HepG2 (cell line): ENCODE data around the gene ZDHHC7. TPM values are rescaled to one million over a fixed set of nuclear protein-coding genes. Genes with fewer than 3 reads are reported as not detected.

ENCODE experiments used
- CREM ChIP-seq, 2 experiments: sonication (generic) in 1 of 2; formaldehyde crosslinking in 1 of 2; IDR thresholded peaks; 2 replicates each; pipeline versions ENCODE4 v1.4.0 to v1.6.1; 2016 to 2020; ENCODE audit warnings: antibody characterized with exemption in 1 of 2, mild to moderate bottlenecking in 1 of 2, missing genetic modification reagents in 1 of 2
- HNRNPL ChIP-seq: fragments of 200-400 bp; formaldehyde crosslinking; IDR thresholded peaks from 2 replicates; pipeline ENCODE4 v1.6.1; 2017; ENCODE audit warnings: mild to moderate bottlenecking, low read depth, low read length
- KAT2B ChIP-seq: fragments of 150-350 bp; IDR thresholded peaks from 2 replicates; pipeline ENCODE4 v1.6.1; 2014; ENCODE audit warnings: low read depth, low read length, borderline replicate concordance
- MAFG ChIP-seq: sonication (generic); formaldehyde crosslinking; IDR thresholded peaks from 2 replicates; pipeline ENCODE4 v1.5.1; 2020; ENCODE audit warnings: mild to moderate bottlenecking, missing genetic modification reagents
- MATR3 ChIP-seq: sonication (generic); formaldehyde crosslinking; IDR thresholded peaks from 2 replicates; pipeline ENCODE4 v1.4.0; 2020; ENCODE audit warnings: missing genetic modification reagents
- NFE2L1 ChIP-seq: sonication (generic); formaldehyde crosslinking; IDR thresholded peaks from 2 replicates; pipeline ENCODE4 v1.4.0; 2020; ENCODE audit warnings: missing genetic modification reagents, mild to moderate bottlenecking, borderline replicate concordance
- PAX8 ChIP-seq: sonication (generic); formaldehyde crosslinking; IDR thresholded peaks from 2 replicates; pipeline ENCODE4 v1.8.0; 2022; ENCODE audit warnings: mild to moderate bottlenecking, missing genetic modification reagents, borderline replicate concordance
- REXO4 ChIP-seq: sonication (generic); formaldehyde crosslinking; IDR thresholded peaks from 2 replicates; pipeline ENCODE4 v1.8.0; 2022; ENCODE audit warnings: missing genetic modification reagents, mild to moderate bottlenecking, borderline replicate concordance
- SP5 ChIP-seq: IDR thresholded peaks from 2 replicates; pipeline ENCODE4 v1.6.1; 2016; ENCODE audit warnings: low read depth, borderline replicate concordance
- TCF7 ChIP-seq: sonication (generic); IDR thresholded peaks from 2 replicates; pipeline ENCODE4 v1.6.1; 2016; ENCODE audit warnings: antibody characterized with exemption, low read depth
- UBTF ChIP-seq: sonication (generic); formaldehyde crosslinking; IDR thresholded peaks from 2 replicates; pipeline ENCODE4 v1.4.0; 2020; ENCODE audit warnings: mild to moderate bottlenecking, missing genetic modification reagents
- ZBTB7A ChIP-seq: sonication (generic); formaldehyde crosslinking; IDR thresholded peaks from 2 replicates; pipeline ENCODE4 v1.8.0; 2022; ENCODE audit warnings: mild to moderate bottlenecking, missing genetic modification reagents
- ZBTB8A ChIP-seq: sonication (generic); formaldehyde crosslinking; IDR thresholded peaks from 2 replicates; pipeline ENCODE4 v1.4.0; 2020; ENCODE audit warnings: mild to moderate bottlenecking, low read depth, missing genetic modification reagents, borderline replicate concordance
- ZNF501 ChIP-seq: sonication (generic); formaldehyde crosslinking; IDR thresholded peaks from 2 replicates; pipeline ENCODE4 v1.5.1; 2020; ENCODE audit warnings: mild to moderate bottlenecking, moderate library complexity, missing genetic modification reagents
- ZSCAN22 ChIP-seq: sonication (generic); formaldehyde crosslinking; IDR thresholded peaks from 2 replicates; pipeline ENCODE4 v1.4.0; 2020; ENCODE audit warnings: mild to moderate bottlenecking, missing genetic modification reagents
- polyA plus RNA-seq, 8 experiments: library from polyadenylated mRNA; depleted of rRNA in 3 of 8; stranded (reverse) in 7 of 8; unstranded in 1 of 8; fragments of >200 nt; fragmentation: Illumina TruSeq in 4 of 8; extraction: Trizol in 4 of 8; gene quantifications; 2 replicates each; pipeline versions ENCODE4 v1.2.1 to v1.2.3, GENCODE V29; 2011 to 2016; ENCODE audit warnings: low read depth in 4 of 8, missing spikeins in 1 of 8, mixed read lengths in 1 of 8; ENCODE audit not compliant: insufficient read depth in 1 of 8
- total RNA-seq, 5 experiments: library from RNA; depleted of rRNA; stranded (reverse); fragments of >200 nt; fragmentation: Illumina TruSeq; extraction: Trizol; gene quantifications; 2 replicates each; pipeline ENCODE4 v1.2.3, GENCODE V29; 2016; ENCODE audit warnings: low read depth in 1 of 5
- TF ChIP-seq, protein P1 (sequence below): sonication (generic); formaldehyde crosslinking; IDR thresholded peaks from 2 replicates; pipeline ENCODE4 v1.4.0; 2020; ENCODE audit warnings: mild to moderate bottlenecking, missing genetic modification reagents
- TF ChIP-seq, protein P2 (sequence below): sonication (generic); formaldehyde crosslinking; IDR thresholded peaks from 2 replicates; pipeline ENCODE4 v1.4.0; 2020; ENCODE audit warnings: missing genetic modification reagents

Gene ZDHHC7
- total and polyA plus RNA-seq, 2 of the 13 experiments (the other 11 are each of a cell fraction or from before 2014, with no cell fraction given) = 46.8 to 67.6 TPM

- TF ChIP-seq ZSCAN22 (CRISPR knock-in tag) (no peak), KAT2B (no peak), NFE2L1 (0 out of 2 replicates have a peak, but pooled peaks have one; percentile 59), HNRNPL (0 out of 2 replicates have a peak, but pooled peaks have one; percentile 37), REXO4 (CRISPR knock-in tag) (no peak; the same call in 1 of the 2 replicates), ZBTB7A (CRISPR knock-in tag) (no peak), SP5 (CRISPR knock-in tag) (0 out of 2 replicates have a peak, but pooled peaks have one; percentile 44), TCF7 (no peak), UBTF (CRISPR knock-in tag) (peak; percentile 96), PAX8 (CRISPR knock-in tag) (no peak), MAFG (CRISPR knock-in tag) (no peak), ZNF501 (CRISPR knock-in tag) (peak; percentile 96), ZBTB8A (no peak), MATR3 (CRISPR knock-in tag) (no peak), CREM (IDR thresholded peaks at IDR 0.05) (peak; percentile 95), CREM (CRISPR knock-in tag; IDR thresholded peaks at IDR 0.05) (peak; percentile 80)
- TF ChIP-seq, protein P1, sequence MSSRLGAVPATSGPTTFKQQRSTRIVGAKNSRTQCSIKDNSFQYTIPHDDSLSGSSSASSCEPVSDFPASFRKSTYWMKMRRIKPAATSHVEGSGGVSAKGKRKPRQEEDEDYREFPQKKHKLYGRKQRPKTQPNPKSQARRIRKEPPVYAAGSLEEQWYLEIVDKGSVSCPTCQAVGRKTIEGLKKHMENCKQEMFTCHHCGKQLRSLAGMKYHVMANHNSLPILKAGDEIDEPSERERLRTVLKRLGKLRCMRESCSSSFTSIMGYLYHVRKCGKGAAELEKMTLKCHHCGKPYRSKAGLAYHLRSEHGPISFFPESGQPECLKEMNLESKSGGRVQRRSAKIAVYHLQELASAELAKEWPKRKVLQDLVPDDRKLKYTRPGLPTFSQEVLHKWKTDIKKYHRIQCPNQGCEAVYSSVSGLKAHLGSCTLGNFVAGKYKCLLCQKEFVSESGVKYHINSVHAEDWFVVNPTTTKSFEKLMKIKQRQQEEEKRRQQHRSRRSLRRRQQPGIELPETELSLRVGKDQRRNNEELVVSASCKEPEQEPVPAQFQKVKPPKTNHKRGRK (CRISPR knock-in tag) = no peak
- TF ChIP-seq, protein P2, sequence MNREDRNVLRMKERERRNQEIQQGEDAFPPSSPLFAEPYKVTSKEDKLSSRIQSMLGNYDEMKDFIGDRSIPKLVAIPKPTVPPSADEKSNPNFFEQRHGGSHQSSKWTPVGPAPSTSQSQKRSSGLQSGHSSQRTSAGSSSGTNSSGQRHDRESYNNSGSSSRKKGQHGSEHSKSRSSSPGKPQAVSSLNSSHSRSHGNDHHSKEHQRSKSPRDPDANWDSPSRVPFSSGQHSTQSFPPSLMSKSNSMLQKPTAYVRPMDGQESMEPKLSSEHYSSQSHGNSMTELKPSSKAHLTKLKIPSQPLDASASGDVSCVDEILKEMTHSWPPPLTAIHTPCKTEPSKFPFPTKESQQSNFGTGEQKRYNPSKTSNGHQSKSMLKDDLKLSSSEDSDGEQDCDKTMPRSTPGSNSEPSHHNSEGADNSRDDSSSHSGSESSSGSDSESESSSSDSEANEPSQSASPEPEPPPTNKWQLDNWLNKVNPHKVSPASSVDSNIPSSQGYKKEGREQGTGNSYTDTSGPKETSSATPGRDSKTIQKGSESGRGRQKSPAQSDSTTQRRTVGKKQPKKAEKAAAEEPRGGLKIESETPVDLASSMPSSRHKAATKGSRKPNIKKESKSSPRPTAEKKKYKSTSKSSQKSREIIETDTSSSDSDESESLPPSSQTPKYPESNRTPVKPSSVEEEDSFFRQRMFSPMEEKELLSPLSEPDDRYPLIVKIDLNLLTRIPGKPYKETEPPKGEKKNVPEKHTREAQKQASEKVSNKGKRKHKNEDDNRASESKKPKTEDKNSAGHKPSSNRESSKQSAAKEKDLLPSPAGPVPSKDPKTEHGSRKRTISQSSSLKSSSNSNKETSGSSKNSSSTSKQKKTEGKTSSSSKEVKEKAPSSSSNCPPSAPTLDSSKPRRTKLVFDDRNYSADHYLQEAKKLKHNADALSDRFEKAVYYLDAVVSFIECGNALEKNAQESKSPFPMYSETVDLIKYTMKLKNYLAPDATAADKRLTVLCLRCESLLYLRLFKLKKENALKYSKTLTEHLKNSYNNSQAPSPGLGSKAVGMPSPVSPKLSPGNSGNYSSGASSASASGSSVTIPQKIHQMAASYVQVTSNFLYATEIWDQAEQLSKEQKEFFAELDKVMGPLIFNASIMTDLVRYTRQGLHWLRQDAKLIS (CRISPR knock-in tag) = no peak
These were observed at the start of gene ZDHHC7 (continued) for GRCh38 chr16:85010931-85011845.
